Natural killer cell (primary cell): ENCODE results near the gene OSBP2. TPM values are rescaled to one million over a fixed set of nuclear protein-coding genes. Genes with fewer than 3 reads are reported as not detected.
"Not testable (repeated sequence)": the region's sequence is repeated elsewhere in the genome, so short reads cannot be mapped to it uniquely, and the experiment has no call there.

ENCODE experiments used
- ATAC-seq, 3 donors: fragments of 150-1000 bp in 2 of 3; fragments of 200-7000 bp in 1 of 3; cut with Tn5 transposase; 1 replicate in 1 of 3; 2 replicates in 2 of 3; pipeline ENCODE4 v1.10.0; 2021; ENCODE audit warnings: mild to moderate bottlenecking in 2 of 3, moderate library complexity in 2 of 3
- DNase-seq, 2 donors: peaks; one replicate each; pipeline versions ENCODE4 v3.0.0 to v3.0.0-alpha.2; 2013 to 2021; ENCODE audit warnings: mixed read lengths in 1 of 2
- H3K27ac ChIP-seq: one replicate; pipeline ENCODE4 v1.5.1; 2013; ENCODE audit warnings: mild to moderate bottlenecking, low read length
- H3K27me3 ChIP-seq: one replicate; pipeline ENCODE4 v1.6.1; 2013; ENCODE audit warnings: low read length; ENCODE audit not compliant: control insufficient read depth, insufficient read depth
- H3K36me3 ChIP-seq: one replicate; pipeline ENCODE4 v1.6.1; 2013; ENCODE audit warnings: low read length; ENCODE audit not compliant: control insufficient read depth, insufficient read depth
- H3K4me1 ChIP-seq: one replicate; pipeline ENCODE4 v1.6.1; 2013; ENCODE audit warnings: low read length; ENCODE audit not compliant: control insufficient read depth, insufficient read depth
- H3K4me3 ChIP-seq: one replicate; pipeline ENCODE4 v1.5.1; 2013; ENCODE audit warnings: low read length
- H3K9me3 ChIP-seq: one replicate; pipeline ENCODE4 v1.6.1; 2013; ENCODE audit warnings: low read length; ENCODE audit not compliant: control insufficient read depth, insufficient read depth
- H3K27ac Mint-ChIP-seq, 2 donors: one replicate each; pipeline ENCODE4 v1.8.0; 2022; ENCODE audit warnings: mild to moderate bottlenecking in 2 of 2, mixed read lengths in 2 of 2, moderate library complexity in 1 of 2
- H3K27me3 Mint-ChIP-seq, 2 donors: one replicate each; pipeline ENCODE4 v1.8.0; 2022; ENCODE audit warnings: low read depth in 2 of 2, mixed read lengths in 2 of 2
- H3K36me3 Mint-ChIP-seq: one replicate; pipeline ENCODE4 v1.8.0; 2022; ENCODE audit warnings: mixed read lengths
- H3K4me1 Mint-ChIP-seq, 2 donors: one replicate each; pipeline ENCODE4 v1.8.0; 2022; ENCODE audit warnings: mixed read lengths in 2 of 2
- H3K4me3 Mint-ChIP-seq: one replicate; pipeline ENCODE4 v1.8.0; 2022; ENCODE audit warnings: mild to moderate bottlenecking, moderate library complexity, mixed read lengths
- H3K9me3 Mint-ChIP-seq, 2 donors: one replicate each; pipeline ENCODE4 v1.8.0; 2022; ENCODE audit warnings: mixed read lengths in 2 of 2
- CTCF ChIP-seq: fragments of 200-600 bp; IDR thresholded peaks from one replicate; pipeline ENCODE4 v1.8.0; 2022; ENCODE audit warnings: antibody characterized with exemption
- WGBS: methylation state at CpG from one replicate; pipeline ENCODE4 v1.1.7; 2013; ENCODE audit warnings: missing lambda C conversion rate; ENCODE audit not compliant: insufficient coverage; 5-methylcytosine and 5-hydroxymethylcytosine counted together
- intact Hi-C: fragments of 100-400 bp; cut with micrococcal nuclease; formaldehyde crosslinking; loops from one replicate; pipeline ENCODE4 v1.14.2; 2022
- total RNA-seq, 4 donors: library from RNA; stranded (reverse); fragments of 120-200 nt in 1 of 4; gene quantifications; one replicate each; pipeline versions ENCODE4 v1.2.3 to v1.2.4, GENCODE V29; 2013 to 2022

Gene OSBP2
- total RNA-seq, 3 donors from 2014 or later (not counting 1 experiment from before 2014, with no cell fraction given) = 0.65 to 1.2 (median 0.79) TPM

GRCh38 chr22:30705710-30706651, 11.3 kb downstream of the OSBP2 start:
- no peaks in the 10 kb centered on the region for H3K9me3 Mint-ChIP-seq

DNA sequence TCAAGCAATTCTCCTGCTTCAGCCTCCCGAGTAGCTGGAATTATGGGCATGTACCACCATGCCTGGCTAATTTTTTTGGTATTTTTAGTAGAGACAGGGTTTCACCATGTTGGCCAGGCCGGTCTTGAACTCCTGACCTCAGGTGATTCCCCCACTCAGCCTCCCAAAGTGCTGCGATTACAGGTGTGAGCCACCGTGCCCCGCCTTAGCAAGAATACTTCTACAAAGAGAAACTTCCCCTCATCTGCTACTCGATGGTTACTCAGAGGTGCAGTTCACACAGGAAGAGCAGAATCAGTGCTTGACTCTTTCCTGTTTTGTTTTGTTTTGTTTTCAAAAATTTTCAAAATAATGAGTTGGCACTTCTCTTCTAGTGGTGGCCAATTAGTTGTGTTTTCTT, 15.3 kb downstream of the OSBP2 start:
- DNase-seq (peak; percentile 19 to 59), ATAC-seq (peak; percentile 81 to 93 (median 90))
- H3K27ac ChIP-seq, H3K9me3 Mint-ChIP-seq, H3K36me3 ChIP-seq, H3K9me3 ChIP-seq, H3K4me3 ChIP-seq, H3K27me3 ChIP-seq, H3K36me3 Mint-ChIP-seq, H3K27me3 Mint-ChIP-seq, intact Hi-C loops: not testable (repeated sequence)
- Mint-ChIP-seq H3K27ac (peak overlapping the region; percentile 76), H3K4me3 (peak overlapping the region; percentile 17), H3K4me1 (peaks cover 8 to 16% of the 10 kb centered on the region in 2 donors)
- peaks cover 10% of the 10 kb centered on the region for H3K4me1 ChIP-seq
- WGBS = 46% methylated on average over 6 of the region's 6 CpGs

More at GRCh38 chr22:30705710-30706651, 11.3 kb downstream of the OSBP2 start:
- peaks cover 8 to 16% of the 10 kb centered on the region in 2 donors for H3K4me1 Mint-ChIP-seq
- Histone ChIP-seq H3K27me3 (no peaks in the 10 kb centered on the region), H3K4me3 (no peak overlapping the region), H3K9me3 (no peaks in the 10 kb centered on the region), H3K27ac (no peak overlapping the region), H3K36me3 (no peaks in the 10 kb centered on the region), H3K4me1 (peaks cover 10% of the 10 kb centered on the region)
- no peak overlapping the region for H3K27ac Mint-ChIP-seq
- peak in 1 of 2 donors; percentile 28 for DNase-seq
- peaks cover 0 to 3% of the 10 kb centered on the region in 2 donors for H3K27me3 Mint-ChIP-seq
- intact Hi-C loops = no loop called here
- no peak for TF ChIP-seq CTCF
- no peak overlapping the region for H3K4me3 Mint-ChIP-seq
- peak in 1 of 3 donors; percentile 21 for ATAC-seq
- H3K36me3 Mint-ChIP-seq = no peaks in the 10 kb centered on the region
- WGBS = 43% methylated on average over 11 of the region's 11 CpGs

GRCh38 chr22:30712094-30712493, 17.4 kb downstream of the OSBP2 start:
- H3K4me3 Mint-ChIP-seq = no peak overlapping the region
- no peaks in the 10 kb centered on the region for H3K9me3 ChIP-seq
- H3K36me3 Mint-ChIP-seq = no peaks in the 10 kb centered on the region
- no peak overlapping the region for H3K4me3 ChIP-seq
- TF ChIP-seq CTCF = no peak
- intact Hi-C loops = no loop called here
- H3K27me3 ChIP-seq = no peaks in the 10 kb centered on the region
- H3K27ac Mint-ChIP-seq = peak overlapping the region in 1 of 2 donors; percentile 23
- H3K27ac ChIP-seq = no peak overlapping the region
- DNase-seq = no peak
- peaks cover 8 to 10% of the 10 kb centered on the region in 2 donors for H3K4me1 Mint-ChIP-seq
- no peaks in the 10 kb centered on the region for H3K27me3 Mint-ChIP-seq
- ATAC-seq = peak in 1 of 3 donors; percentile 24
- H3K9me3 Mint-ChIP-seq = no peaks in the 10 kb centered on the region
- peaks cover 7% of the 10 kb centered on the region for H3K4me1 ChIP-seq
- H3K36me3 ChIP-seq = no peaks in the 10 kb centered on the region
- 91% methylated on average over 1 of the region's 1 CpG for WGBS

- peaks cover 8 to 10% of the 10 kb centered on the region in 2 donors for H3K4me1 Mint-ChIP-seq
- Histone ChIP-seq H3K9me3 (no peaks in the 10 kb centered on the region), H3K4me3 (no peak overlapping the region), H3K4me1 (peaks cover 7% of the 10 kb centered on the region), H3K27me3 (no peaks in the 10 kb centered on the region), H3K27ac (no peak overlapping the region), H3K36me3 (no peaks in the 10 kb centered on the region)
- DNase-seq = no peak
- no peak overlapping the region for H3K4me3 Mint-ChIP-seq
- no peaks in the 10 kb centered on the region for H3K36me3 Mint-ChIP-seq
- ATAC-seq = no peak
- TF ChIP-seq CTCF = no peak
- H3K27ac Mint-ChIP-seq = no peak overlapping the region
- intact Hi-C loops = no loop called here
- no CpG with 5 or more reads among the region's 2 CpGs for WGBS
- no peaks in the 10 kb centered on the region for H3K9me3 Mint-ChIP-seq
- H3K27me3 Mint-ChIP-seq = no peaks in the 10 kb centered on the region
These were observed 19.4 kb downstream of the OSBP2 start for GRCh38 chr22:30714062-30714461.
